HG03025 (cell line): ENCODE results near the gene VEGFC.

ENCODE experiments used
- ATAC-seq: cut with Tn5 transposase; IDR thresholded peaks from one replicate; pipeline ENCODE4 v1.9.1; 2021; ENCODE audit warnings: mild to moderate bottlenecking, moderate library complexity; ENCODE audit not compliant: unreplicated experiment, low FRiP score

Gene VEGFC

GRCh38 chr4:176709417-176709816 lies 83.3 kb downstream of the VEGFC start:
- ATAC-seq, result no peak

GRCh38 chr4:176708771-176709311 lies 83.9 kb downstream of the VEGFC start:
- ATAC-seq, result no peak

- no peak for ATAC-seq
Measured at GRCh38 chr4:176690716-176691115, 102.0 kb downstream of the VEGFC start.

GRCh38 chr4:176680668-176681180 lies 112.0 kb downstream of the VEGFC start:
- no peak for ATAC-seq

- ATAC-seq, result no peak
Measured at GRCh38 chr4:176676901-176677300, 115.8 kb downstream of the VEGFC start.

- ATAC-seq, result no peak
Measured at GRCh38 chr4:176675810-176676209, 116.9 kb downstream of the VEGFC start.

GRCh38 chr4:176671532-176671931 lies 121.2 kb downstream of the VEGFC start:
- no peak for ATAC-seq

GRCh38 chr4:176668324-176668723 lies 124.4 kb downstream of the VEGFC start:
- ATAC-seq, result no peak

GRCh38 chr4:176664964-176665363 lies 127.8 kb downstream of the VEGFC start:
- ATAC-seq, result no peak

- no peak for ATAC-seq
Measured at GRCh38 chr4:176660561-176660960, 132.2 kb downstream of the VEGFC start.

- no peak for ATAC-seq
Measured at GRCh38 chr4:176656108-176656507, 136.6 kb downstream of the VEGFC start.

GRCh38 chr4:176654565-176655216 lies 138.0 kb downstream of the VEGFC start:
- no peak for ATAC-seq

GRCh38 chr4:176653401-176654220 lies 139.1 kb downstream of the VEGFC start:
- no peak for ATAC-seq

GRCh38 chr4:176646311-176646710 lies 146.4 kb downstream of the VEGFC start:
- no peak for ATAC-seq

GRCh38 chr4:176645246-176645960 lies 147.3 kb downstream of the VEGFC start:
- ATAC-seq, result no peak

- peak; percentile 53 for ATAC-seq
Measured at GRCh38 chr4:176642472-176642871, 150.2 kb downstream of the VEGFC start.

GRCh38 chr4:176641237-176641636 lies 151.5 kb downstream of the VEGFC start:
- ATAC-seq, result no peak

- ATAC-seq, result no peak
Measured at GRCh38 chr4:176638992-176639391, 153.7 kb downstream of the VEGFC start.

GRCh38 chr4:176636292-176636691 lies 156.4 kb downstream of the VEGFC start:
- no peak for ATAC-seq

GRCh38 chr4:176635372-176636261 lies 157.1 kb downstream of the VEGFC start:
- no peak for ATAC-seq
